ENCODE data around the gene LMAN1. TPM values are rescaled to one million over a fixed set of nuclear protein-coding genes. Genes with fewer than 3 reads are reported as not detected.

Gene LMAN1
- total and polyA plus RNA-seq, 2 of the 4 experiments (the other 2 are of a cell fraction) = 83.1 to 213 TPM

- Histone ChIP-seq H2BK5ac (ENCODE audit: low read depth, low read length, poor library complexity, severe bottlenecking) (no peak overlapping the region), H3K56ac (ENCODE audit: extremely low read depth, insufficient read depth, low read length) (no peak overlapping the region), H3K4me3 (ENCODE audit: insufficient read depth, low read depth, low read length) (no peak overlapping the region), H3K36me3 (ENCODE audit: control insufficient read depth, insufficient read depth, low read length) (peaks cover 24% of the 10 kb centered on the region), H3K27me3 (ENCODE audit: control insufficient read depth, insufficient read depth, low read length) (no peaks in the 10 kb centered on the region), H3K4me1 (ENCODE audit: control insufficient read depth, insufficient read depth, low read length) (no peaks in the 10 kb centered on the region), H2AK9ac (replicated peaks; ENCODE audit: low read depth, low read length, poor library complexity) (no peak overlapping the region), H3K4me2 (ENCODE audit: low read depth, low read length) (no peak overlapping the region), H2BK15ac (ENCODE audit: low read depth, low read length) (no peak overlapping the region), H2BK120ac (ENCODE audit: low read depth, low read length) (no peak overlapping the region), H2AFZ (replicated peaks; ENCODE audit: low read length, poor library complexity) (no peak overlapping the region), H4K91ac (ENCODE audit: insufficient read depth, low read depth, low read length) (no peak overlapping the region), H3K4ac (ENCODE audit: low read depth, low read length) (no peak overlapping the region), H4K5ac (ENCODE audit: low read depth, low read length) (no peak overlapping the region), H3K9ac (ENCODE audit: low read depth, low read length) (no peak overlapping the region), H2AK5ac (ENCODE audit: low read depth, low read length) (no peak overlapping the region), H3K9me3 (ENCODE audit: control insufficient read depth, insufficient read depth, low read length) (no peaks in the 10 kb centered on the region), H3K18ac (ENCODE audit: low read depth, low read length) (no peak overlapping the region), H3K27ac (ENCODE audit: insufficient read depth, low read length) (no peak overlapping the region), H3K23ac (ENCODE audit: low read depth, low read length) (no peak overlapping the region), H4K8ac (ENCODE audit: low read depth in 2 of 2, low read length in 2 of 2) (no peak overlapping the region), H4K20me1 (ENCODE audit: insufficient read depth, low read length) (peaks cover 16% of the 10 kb centered on the region; the same call in 1 of the 2 replicates), H3K79me1 (ENCODE audit: low read depth in 1 of 2, low read length in 2 of 2) (peaks cover 20 to 34% of the 10 kb centered on the region in 2 experiments), H2BK20ac (ENCODE audit: low read depth, low read length) (no peak overlapping the region), H3K9me1 (ENCODE audit: insufficient read depth, low read length) (no peaks in the 10 kb centered on the region), H3K14ac (replicated peaks; ENCODE audit: low read depth, low read length) (no peak overlapping the region)
- in situ Hi-C loops (cut with MboI; ENCODE audit: low sequenced_read_pairs) = no loop called here
- TF ChIP-seq CEBPB (IDR thresholded peaks at IDR 0.05; ENCODE audit: low read depth, low read length) (no peak), CHD1 (IDR thresholded peaks at IDR 0.05; ENCODE audit: low read depth, low read length) (no peak), SMC3 (IDR thresholded peaks at IDR 0.05; ENCODE audit: low read depth, low read length) (no peak), RFX5 (IDR thresholded peaks at IDR 0.05; ENCODE audit: low read depth, low read length) (no peak), RCOR1 (IDR thresholded peaks at IDR 0.05; ENCODE audit: insufficient replicate concordance, low read length) (no peak), CTCF (conservative IDR thresholded peaks at IDR 0.05; ENCODE audit: low read depth, low read length) (no peak)
- peak; percentile 16 for DNase-seq
- ATAC-seq (ENCODE audit: low read depth) = no peak
- POLR2A ChIA-PET (ENCODE audit: unreplicated experiment) = no interaction called here
- dilution Hi-C loops (cut with HindIII; ENCODE audit: low sequenced_read_pairs, unreplicated experiment) = no loop called here
- intact Hi-C loops (cut with micrococcal nuclease) = no loop called here
- CTCF ChIA-PET = no interaction called here
- WGBS, 2 experiments (ENCODE audit: extremely low coverage in 2 of 2, insufficient read length in 1 of 2) = 100% methylated on average over 1 of the region's 4 CpGs; no CpG with 5 or more reads in 1 of the 2 experiments
- no TSS peak for BruUV-seq (replicated peaks)
Observed at GRCh38 chr18:59345556-59345955, 13.5 kb downstream of the LMAN1 start.
